NCI-H2107 treated with DMSO at 0.1 percent for 48 hours (cell line): ENCODE measurements around the gene UBE2Q1.

Experiments used
- DNase-seq: peaks from one replicate; lab custom pipeline; 2025; ENCODE audit not compliant: unreplicated experiment; lab: John Stamatoyannopoulos, UW

The UBE2Q1 gene

DNA sequence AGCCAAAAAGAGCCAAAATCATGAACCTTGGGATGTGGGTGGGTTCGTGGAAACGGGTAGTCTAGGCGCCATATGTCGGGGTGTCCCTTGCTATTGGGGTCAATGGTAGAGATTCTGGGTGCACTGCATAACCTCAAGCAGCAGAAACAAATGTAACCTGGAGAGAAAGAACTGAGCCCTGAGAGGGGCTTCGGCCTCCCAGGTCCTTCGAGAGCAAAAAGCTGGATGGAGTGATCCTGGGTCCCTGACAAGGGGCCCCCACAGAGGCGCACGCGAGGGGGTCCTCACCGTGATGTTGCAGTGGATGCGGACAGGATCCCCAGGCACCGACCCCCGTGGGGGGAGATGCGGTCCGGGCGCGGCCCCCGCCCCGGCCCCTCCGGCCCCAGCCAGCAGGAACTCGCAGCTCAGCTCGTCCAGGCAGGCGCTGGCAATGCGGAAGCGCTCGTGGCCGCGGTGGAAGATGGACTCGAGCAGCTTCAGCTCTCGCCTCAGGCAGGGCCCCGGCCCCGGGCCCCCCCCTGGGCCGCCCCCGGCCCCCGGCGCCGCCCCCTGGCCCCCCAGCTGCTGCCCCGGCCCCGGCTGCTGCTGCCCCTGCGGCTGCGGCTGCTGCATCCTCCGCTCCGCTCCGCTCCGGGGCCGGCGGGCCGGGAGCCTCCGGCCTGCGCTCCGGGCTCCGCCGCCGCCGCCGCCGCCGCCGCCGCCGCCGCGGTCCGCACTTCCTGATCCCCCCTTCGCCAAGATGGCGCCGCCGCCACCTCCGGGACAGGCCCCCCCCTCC, at the start of gene UBE2Q1:
Gene UBE2Q1, minus strand, starts transcription at position 724 of the 781 bp plus-strand sequence. Its CDS starts 109 bp downstream, at position 615.
- no peak for DNase-seq

DNA sequence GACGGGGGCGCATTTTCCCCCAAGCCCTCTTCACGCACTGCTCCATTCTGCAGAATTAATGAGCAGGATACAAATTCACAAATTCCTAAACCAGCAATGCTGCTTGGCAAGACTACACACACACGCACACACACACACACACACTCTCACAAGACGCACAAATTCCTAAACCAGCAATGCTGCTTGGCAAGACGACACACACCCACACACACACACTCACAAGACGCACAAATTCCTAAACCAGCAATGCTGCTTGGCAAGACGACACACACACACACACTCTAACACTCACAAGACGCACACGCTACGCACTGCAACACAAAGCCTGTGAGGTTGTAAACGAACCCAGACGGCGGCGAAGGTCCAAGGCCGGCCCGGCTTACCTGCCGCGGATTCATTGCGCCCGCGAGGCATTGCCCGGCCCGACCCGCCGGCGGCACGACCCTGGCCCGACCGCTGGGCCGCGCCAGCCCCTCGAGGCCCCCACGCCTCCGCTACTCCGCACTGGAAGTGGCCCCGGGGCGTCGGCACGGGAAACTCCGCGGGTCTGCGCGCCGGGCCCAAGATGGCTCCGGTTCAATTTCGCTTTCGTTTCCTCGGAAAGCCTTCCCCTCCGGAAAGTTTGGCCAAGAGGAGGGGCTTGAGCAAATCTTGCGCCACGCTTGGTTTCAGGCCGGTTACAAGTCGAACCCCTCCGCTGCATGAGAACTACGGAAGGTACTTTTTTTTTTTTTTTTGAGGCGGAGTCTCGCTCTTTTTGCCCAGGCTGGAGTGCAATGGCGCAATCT, 49.3 kb upstream of the UBE2Q1 start, which contains the start of gene ADAR:
Gene ADAR, minus strand, starts transcription at position 578 of the 788 bp plus-strand sequence. Its CDS starts 180 bp downstream, at position 398.
- peak; percentile 70 for DNase-seq

GRCh38 chr1:154607106-154607608, 48.7 kb upstream of the UBE2Q1 start:
- no peak for DNase-seq

DNA sequence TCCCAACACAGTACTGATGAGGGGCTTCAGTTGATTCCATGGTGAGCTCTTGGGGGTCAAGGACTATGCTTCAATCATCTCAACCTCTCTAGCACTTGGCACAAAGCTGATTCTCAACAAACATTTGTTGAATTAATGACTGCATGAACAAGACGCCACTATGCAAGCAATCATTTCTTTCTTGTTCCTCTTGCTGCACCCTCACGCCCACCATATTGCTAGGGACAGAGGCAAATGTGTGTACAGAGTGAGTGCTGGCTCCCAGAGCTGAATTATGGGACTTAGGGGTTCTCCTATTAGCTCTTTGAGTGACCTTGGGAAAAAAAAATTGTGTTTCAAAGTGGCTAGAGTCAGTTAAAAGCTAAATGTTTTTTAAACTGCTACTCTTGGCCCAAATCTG, 47.1 kb upstream of the UBE2Q1 start:
- DNase-seq, result no peak

DNA sequence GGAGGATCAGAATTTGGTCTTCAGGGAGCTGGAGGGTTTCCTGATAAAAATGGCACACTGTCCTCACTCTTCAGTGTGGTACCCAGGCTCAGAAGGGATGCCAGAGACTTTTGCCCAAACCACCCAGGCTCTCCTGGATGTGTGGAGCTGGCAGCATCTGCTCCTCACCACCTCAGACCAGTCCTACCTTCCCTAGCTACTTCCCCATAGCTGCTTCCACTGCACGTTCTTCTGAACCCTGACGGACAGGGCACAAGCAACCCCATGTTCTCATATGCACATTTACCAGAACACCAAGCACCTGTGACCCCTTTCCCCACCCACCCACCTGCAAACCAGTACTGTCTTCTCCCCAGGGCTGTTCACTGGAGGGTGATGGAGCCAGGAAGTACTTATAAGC, 44.9 kb upstream of the UBE2Q1 start:
- DNase-seq, result no peak

- no peak for DNase-seq
Observed at GRCh38 chr1:154599658-154600057, 41.2 kb upstream of the UBE2Q1 start.

DNA sequence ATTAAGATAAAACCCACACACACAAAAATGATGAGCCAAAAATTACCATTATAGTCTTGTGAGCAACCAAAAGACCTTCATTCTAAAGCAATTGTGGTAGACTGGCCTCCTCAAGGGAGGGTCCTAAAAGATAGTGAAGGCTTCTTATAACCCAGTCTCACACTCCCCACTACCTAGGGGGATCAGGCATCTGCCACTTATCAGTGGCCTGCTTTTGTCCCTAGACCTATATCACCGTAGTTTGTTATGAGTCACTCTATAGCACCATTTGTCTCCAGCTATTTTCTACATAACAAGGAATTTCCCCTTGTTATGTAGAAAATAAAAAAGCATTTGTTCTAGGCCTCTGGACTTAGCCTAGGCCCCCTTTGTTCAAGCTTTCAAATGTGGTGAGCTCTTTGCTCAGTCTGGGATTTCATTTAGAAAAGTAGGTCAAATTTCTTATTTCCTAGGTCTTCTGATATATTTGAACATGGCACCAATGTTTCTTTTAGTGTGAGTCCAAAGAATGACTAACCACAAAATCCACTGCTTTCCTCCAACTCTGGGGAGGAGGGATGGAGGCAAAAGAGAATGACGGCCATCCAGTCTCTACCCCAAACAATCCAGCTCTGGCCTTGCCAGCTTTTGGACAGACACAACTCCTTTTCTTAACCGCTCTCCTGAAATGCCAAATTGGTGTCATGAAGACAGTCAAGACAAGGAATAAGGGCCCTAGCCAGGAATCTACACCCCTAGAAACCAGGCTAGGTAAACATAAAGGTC, 40.6 kb upstream of the UBE2Q1 start:
- DNase-seq, result no peak

DNA sequence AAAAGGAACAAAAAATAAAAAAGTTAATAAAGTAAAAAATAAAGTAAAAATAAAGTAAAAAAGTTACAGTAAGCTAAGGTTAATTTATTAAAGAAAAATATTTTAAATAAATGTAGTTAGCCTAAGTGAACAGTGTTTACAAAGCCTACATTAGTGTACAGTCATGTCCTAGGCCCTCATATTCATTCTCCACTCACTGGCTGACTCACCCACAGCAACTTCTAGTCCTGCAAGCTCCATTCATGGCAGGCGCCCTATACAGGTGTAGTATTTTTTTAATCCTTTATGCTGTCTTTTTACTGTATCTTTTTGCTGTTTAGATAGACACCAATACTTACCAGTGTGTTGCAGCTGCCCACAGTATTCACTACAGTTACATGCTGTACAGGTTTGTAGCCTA, 37.2 kb upstream of the UBE2Q1 start:
- no peak for DNase-seq

DNA sequence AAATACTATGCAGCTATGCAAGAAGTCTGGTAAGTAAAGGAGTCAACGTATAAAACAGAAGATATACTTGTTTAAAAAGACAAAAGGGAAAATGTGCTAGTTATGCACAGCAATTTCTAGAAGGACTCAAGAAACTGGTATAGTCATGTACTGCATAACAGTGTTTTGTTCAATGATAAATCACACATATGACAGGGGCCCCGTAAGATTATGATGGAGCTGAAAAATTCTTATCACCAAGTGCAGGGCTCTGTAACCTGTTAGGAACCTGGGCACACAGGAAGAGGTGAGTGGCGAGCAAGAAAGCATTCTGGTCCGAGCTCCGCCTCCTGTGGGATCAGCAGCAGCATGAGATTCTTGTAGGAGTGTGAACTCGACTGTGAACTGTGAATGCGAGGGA, 36.3 kb upstream of the UBE2Q1 start:
- no peak for DNase-seq

DNA sequence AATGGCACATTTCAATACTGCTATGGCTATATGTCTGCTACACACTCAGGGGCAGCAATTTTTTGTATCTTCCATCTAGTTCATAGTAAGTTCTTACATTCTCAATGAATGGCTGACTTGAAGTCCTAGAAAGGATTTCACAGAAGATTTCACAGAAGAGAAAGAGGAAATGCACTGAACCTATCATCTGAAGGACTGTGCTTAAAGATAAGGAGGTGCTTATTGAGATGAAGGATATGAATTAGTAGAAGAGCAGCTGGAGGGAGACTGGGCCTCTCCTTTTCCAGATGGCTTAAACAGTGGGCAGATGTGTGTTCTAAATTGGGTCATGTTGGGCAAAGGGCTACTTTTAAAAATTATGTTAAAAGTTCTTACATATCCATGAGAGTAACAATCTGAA, 34.9 kb upstream of the UBE2Q1 start:
- no peak for DNase-seq

GRCh38 chr1:154591206-154591605, 32.7 kb upstream of the UBE2Q1 start:
- DNase-seq, result no peak

GRCh38 chr1:154590756-154591155, 32.3 kb upstream of the UBE2Q1 start:
- DNase-seq, result no peak

DNA sequence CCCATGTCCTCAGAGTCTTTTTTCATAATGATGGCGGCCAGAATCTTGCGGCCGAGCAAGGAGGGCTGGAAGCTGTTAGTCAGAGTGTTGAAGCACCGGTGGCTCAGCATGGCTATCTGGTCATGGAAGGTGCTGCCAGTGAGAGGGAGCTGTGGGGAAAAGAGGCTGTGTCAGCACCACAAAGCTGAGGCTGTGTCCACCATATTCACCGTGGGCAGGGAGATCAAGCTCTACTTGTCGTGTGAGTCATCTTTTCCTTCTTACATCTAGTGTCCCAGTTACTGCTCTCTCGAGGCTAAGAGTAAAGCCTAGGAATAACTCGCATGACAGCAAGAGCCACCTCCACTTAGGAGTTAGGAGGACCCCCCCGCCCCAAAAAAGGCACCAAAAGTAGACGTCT, 31.3 kb upstream of the UBE2Q1 start:
- no peak for DNase-seq

GRCh38 chr1:154586641-154587040, 28.2 kb upstream of the UBE2Q1 start:
- DNase-seq, result no peak

DNA sequence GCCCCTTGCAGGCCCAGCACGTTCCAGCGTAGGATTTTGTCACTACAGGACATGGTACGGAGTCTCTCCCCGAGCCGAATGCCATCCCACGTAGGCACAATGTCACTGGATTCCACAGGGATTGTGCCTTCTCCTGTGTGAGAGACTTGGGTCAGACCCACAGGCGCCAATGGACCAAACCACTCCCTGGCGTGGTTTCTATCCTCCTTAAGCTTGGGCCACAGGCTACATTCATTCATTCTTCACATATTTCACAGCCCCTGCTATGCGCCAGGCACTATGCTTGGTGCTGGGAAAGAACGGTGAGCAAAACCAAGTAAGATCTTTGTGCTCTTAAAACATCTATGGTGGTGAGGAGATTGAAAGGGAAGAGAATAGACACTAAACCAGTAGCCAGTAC, 27.8 kb upstream of the UBE2Q1 start:
- DNase-seq, result no peak

DNA sequence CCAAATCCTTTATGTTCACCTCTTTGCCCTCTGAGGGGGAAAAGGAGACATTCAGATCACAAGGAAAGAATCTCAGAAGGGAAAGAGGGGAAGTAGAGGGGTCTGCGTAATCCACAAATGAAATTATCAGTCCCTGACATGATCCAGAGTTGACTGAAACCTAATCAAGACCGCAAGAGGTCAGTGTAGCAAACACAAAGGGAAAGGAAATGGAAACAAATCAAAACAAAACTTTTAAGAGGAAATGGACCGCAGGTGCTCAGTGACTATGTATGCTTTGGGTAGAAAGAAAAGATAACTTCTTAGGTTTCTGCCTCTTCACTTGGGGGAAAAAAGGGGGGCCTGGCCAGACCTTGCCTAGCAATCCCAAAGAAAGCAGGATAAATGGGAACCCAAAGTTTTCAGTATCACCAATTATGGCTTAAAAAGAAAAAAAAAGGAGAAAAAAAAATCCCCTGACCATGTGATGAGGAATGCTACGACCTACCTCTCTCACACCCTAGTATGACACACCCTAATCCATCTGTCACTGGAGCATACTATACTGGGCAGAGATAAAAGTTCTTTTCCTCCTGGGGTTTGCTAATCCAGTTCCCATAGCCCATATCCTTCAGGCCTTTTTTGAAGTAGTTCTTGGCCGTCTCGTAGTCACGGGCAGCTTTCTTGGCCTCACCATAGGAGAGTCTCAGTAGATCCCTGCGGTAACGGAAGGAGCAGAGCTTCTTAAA, 26.0 kb upstream of the UBE2Q1 start:
- DNase-seq, result no peak

- DNase-seq, result no peak
Observed at GRCh38 chr1:154583773-154584172, 25.3 kb upstream of the UBE2Q1 start.

DNA sequence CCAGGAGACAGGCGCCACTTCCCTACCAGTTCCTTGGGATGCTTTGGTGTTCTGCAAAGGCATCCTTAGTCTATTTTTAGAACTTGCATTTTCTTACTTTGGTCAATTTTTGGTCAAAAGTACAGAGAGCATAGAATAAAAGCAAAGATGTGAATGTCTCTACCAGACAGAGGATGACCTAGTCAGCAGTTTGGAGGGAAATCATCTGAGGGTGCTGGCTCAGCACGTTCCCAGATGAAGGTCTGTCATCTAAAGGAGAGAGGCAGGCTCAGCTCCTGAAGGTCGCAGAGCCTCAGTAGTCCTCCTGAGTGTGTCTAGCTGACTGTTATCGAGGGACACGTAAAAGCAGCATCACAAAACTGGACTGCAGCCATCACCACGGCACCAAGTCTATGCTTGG, 24.4 kb upstream of the UBE2Q1 start:
- DNase-seq, result no peak

- no peak for DNase-seq
Observed at GRCh38 chr1:154581766-154582165, 23.3 kb upstream of the UBE2Q1 start.

DNA sequence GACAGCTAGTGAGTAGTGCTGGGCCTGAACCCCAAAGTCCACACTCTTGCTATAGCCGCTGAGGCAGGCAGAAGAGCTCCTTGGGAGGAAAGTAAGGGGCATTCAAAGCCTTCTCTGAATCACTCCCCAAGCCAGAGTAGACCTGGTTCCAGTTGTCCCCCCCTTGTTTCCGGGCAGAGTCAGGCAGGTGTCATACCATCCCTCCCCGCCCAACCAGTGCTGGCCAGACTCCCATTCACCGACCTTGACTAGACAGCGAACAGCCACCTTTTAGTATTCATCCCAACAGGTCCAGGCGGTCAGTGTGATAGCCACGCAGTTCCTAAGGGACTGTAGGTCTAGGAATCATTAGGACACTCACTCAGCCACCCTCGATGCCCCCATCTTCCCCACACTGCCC, 20.9 kb upstream of the UBE2Q1 start:
- no peak for DNase-seq

DNA sequence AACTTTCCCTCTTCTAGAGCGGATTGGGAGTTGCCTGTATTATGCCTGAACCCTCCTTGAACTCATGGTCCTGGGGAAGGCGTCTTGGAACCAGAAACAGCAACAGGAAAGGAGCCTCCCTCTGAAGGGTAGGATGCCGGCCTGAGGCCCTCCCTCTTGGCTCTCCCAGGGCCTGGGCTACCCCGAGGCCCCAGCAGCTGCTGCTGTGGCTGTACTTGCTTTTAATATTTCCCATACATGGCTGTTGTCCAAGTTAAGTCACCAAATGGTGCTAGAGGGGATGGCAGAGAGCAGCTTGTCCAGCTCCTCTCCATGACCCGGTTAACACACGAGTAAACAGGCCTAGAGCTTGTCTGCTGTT, 19.6 kb upstream of the UBE2Q1 start:
- no peak for DNase-seq
